ENCODE data around the gene UBALD1.

The UBALD1 gene

DNA sequence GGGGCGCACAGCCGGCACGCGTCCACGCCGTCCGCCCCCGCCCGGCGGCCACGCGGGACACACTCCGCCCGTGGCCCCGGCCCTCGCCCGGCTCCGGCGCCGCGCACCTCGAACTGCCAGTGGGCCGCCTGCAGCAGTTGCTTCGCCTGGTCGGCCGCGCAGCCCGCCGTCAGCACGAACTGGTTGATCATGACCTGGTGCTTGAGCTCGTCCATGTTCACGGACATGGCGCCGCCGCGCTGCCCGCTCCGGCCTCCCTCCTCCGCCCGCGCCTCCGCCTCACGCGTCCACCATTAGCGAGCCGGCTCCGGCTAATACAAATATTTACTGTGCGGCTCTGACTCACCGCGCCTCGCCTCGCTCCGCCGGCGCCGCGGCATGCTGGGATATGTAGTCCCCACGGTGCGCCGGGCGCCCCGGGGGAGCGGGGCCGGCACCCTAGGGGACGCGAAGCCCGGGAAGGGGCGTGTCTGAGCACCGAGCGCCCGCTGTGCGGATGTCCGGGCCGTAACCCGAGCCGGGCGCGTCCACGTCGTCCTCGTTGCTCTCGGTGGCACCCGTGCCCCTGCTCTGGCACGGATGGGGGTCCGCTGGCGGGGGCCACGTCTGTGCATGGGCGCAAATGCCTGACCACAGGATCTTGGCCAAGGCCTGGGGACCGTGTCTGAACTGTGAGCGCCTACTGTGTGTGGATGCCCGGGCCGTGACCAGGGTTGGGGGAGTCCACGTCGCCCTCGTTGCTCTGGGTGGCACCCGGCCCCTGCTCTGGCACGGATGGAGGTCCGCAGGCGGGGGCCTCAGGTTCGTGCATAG is at the start of gene UBALD1:
Gene UBALD1, minus strand, starts transcription at position 318 of the 813 bp plus-strand sequence. Its CDS starts 91 bp downstream, at position 227.
- TF ChIP-seq CTCF (IDR thresholded peaks at IDR 0.05; ENCODE audit: low read depth, low read length, poor library complexity, severe bottlenecking) (no peak), EZH2phosphoT487 (IDR thresholded peaks at IDR 0.05; ENCODE audit: borderline replicate concordance, low read length) (no peak)
- peaks cover 52% of the 10 kb centered on the region for H3K79me2 ChIP-seq (ENCODE audit: control insufficient read depth, low read length)
- peak within 1 kb of the TSS; percentile 94 for H3K4me3 ChIP-seq (ENCODE audit: low read length)
- no peaks in the 10 kb centered on the region for H3K9me2 ChIP-seq (replicated peaks; ENCODE audit: control insufficient read depth, low read length)
- H3K36me3 ChIP-seq (ENCODE audit: control insufficient read depth, low read length), result no peaks in the 10 kb centered on the region
- H3K4me2 ChIP-seq (ENCODE audit: low read length), result peak within 1 kb of the TSS; percentile 99
- peaks cover 8% of the 10 kb centered on the region; the same call in 1 of the 2 replicates for H3F3A ChIP-seq (ENCODE audit: control insufficient read depth, insufficient read depth)
- peak within 1 kb of the TSS; percentile 71 for H3K27ac ChIP-seq (ENCODE audit: low read depth, low read length)
- peaks cover 7% of the 10 kb centered on the region for H4K20me1 ChIP-seq (ENCODE audit: control insufficient read depth, insufficient read depth, low read depth, low read length)
- H3K4me1 ChIP-seq (ENCODE audit: control insufficient read depth, low read length), result peaks cover 35% of the 10 kb centered on the region
- H3K27me3 ChIP-seq (ENCODE audit: control insufficient read depth, low read length), result no peaks in the 10 kb centered on the region
- no peaks in the 10 kb centered on the region for H3K9me3 ChIP-seq (ENCODE audit: control insufficient read depth, insufficient read depth, low read length)

DNA sequence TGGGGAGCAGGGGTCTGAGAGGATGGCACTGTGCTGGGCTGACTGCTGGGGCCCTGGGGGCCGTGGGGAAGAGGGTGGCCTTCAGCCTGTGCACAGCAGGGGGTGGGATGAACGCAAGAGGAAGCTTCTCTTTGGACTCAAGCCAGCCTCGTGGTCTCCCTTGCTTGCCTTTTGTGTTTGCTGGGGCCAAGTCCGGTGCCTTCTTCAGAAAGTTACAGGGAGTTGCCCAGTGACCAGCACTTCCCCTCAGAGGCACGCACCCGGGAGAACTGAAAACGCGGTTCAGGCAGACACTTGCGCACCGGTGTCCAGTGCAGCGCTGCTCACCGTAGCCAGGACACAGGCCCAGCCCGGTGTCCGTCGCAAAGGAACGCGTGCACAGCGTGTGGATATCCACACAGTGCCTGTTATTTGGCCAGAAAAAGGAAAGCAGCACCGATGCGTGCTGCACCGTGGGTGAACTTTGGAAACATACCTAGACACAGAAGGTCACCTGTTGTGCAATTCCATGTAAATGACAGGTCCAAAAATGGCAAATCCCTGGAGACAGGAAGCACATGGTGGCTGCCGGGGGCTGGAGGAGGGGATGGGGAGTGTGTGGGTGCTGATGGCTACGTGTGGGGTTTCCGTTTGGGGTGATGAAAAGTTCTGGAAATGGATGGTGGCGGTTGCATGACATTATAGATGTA is 49.2 kb upstream of the UBALD1 start:
- Histone ChIP-seq H3F3A (ENCODE audit: control insufficient read depth, insufficient read depth) (no peaks in the 10 kb centered on the region), H3K79me2 (ENCODE audit: control insufficient read depth, low read length) (no peaks in the 10 kb centered on the region), H3K27me3 (ENCODE audit: control insufficient read depth, low read length) (no peaks in the 10 kb centered on the region), H3K9me2 (replicated peaks; ENCODE audit: control insufficient read depth, low read length) (no peaks in the 10 kb centered on the region), H3K27ac (ENCODE audit: low read depth, low read length) (no peak overlapping the region), H3K4me2 (ENCODE audit: low read length) (no peak overlapping the region), H4K20me1 (ENCODE audit: control insufficient read depth, insufficient read depth, low read depth, low read length) (no peaks in the 10 kb centered on the region), H3K36me3 (ENCODE audit: control insufficient read depth, low read length) (peaks cover 23% of the 10 kb centered on the region), H3K4me3 (ENCODE audit: low read length) (no peak overlapping the region), H3K9me3 (ENCODE audit: control insufficient read depth, insufficient read depth, low read length) (no peaks in the 10 kb centered on the region), H3K4me1 (ENCODE audit: control insufficient read depth, low read length) (peaks cover 8% of the 10 kb centered on the region)
- TF ChIP-seq EZH2phosphoT487 (IDR thresholded peaks at IDR 0.05; ENCODE audit: borderline replicate concordance, low read length) (no peak), CTCF (IDR thresholded peaks at IDR 0.05; ENCODE audit: low read depth, low read length, poor library complexity, severe bottlenecking) (no peak)

DNA sequence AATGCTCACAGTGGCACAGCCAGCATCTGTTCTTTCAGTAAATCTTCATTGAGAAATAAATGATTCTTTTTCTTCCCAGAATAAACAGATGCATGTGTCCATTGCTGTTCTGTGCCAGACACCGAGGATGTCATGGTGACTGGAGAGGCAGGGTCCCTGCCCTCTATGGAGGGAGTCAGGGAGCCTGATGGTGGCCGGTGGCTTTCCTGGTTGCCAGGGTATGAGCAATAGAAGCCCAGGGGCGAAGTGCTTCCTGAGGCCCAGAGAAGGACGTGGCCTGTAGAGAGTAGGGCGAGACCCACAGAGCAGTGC is 48.7 kb upstream of the UBALD1 start:
- H3K79me2 ChIP-seq (ENCODE audit: control insufficient read depth, low read length), result no peaks in the 10 kb centered on the region
- peaks cover 8% of the 10 kb centered on the region for H3K4me1 ChIP-seq (ENCODE audit: control insufficient read depth, low read length)
- no peak for TF ChIP-seq EZH2phosphoT487 (IDR thresholded peaks at IDR 0.05; ENCODE audit: borderline replicate concordance, low read length)
- no peak overlapping the region for H3K4me3 ChIP-seq (ENCODE audit: low read length)
- no peaks in the 10 kb centered on the region for H4K20me1 ChIP-seq (ENCODE audit: control insufficient read depth, insufficient read depth, low read depth, low read length)
- peaks cover 18% of the 10 kb centered on the region for H3K36me3 ChIP-seq (ENCODE audit: control insufficient read depth, low read length)
- H3K4me2 ChIP-seq (ENCODE audit: low read length), result no peak overlapping the region
- H3F3A ChIP-seq (ENCODE audit: control insufficient read depth, insufficient read depth), result no peaks in the 10 kb centered on the region
- H3K9me3 ChIP-seq (ENCODE audit: control insufficient read depth, insufficient read depth, low read length), result no peaks in the 10 kb centered on the region
- no peak overlapping the region for H3K27ac ChIP-seq (ENCODE audit: low read depth, low read length)
- no peaks in the 10 kb centered on the region for H3K9me2 ChIP-seq (replicated peaks; ENCODE audit: control insufficient read depth, low read length)
- no peaks in the 10 kb centered on the region for H3K27me3 ChIP-seq (ENCODE audit: control insufficient read depth, low read length)

DNA sequence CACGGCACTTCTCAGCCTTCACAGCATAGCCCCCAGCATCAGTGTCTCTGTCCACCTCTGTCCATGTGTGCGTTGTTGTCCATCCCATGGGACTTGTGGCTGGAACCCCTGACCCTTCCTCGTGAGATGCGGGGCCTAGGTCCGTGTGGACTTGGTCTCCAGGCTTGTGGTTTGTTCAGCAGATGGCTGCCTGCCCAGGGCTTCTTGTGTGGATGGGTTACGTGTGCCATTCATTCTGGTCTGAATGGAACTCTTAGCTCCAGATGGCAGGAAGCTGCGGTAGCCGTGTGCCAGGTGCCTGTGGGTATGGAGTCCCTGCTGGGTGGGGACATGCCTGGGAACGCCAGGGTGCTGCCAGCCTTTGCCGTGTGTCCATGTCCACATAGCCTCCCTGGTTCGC is 47.0 kb upstream of the UBALD1 start:
- H3K9me3 ChIP-seq (ENCODE audit: control insufficient read depth, insufficient read depth, low read length), result no peaks in the 10 kb centered on the region
- no peak overlapping the region for H3K4me3 ChIP-seq (ENCODE audit: low read length)
- H3K9me2 ChIP-seq (replicated peaks; ENCODE audit: control insufficient read depth, low read length), result no peaks in the 10 kb centered on the region
- H3K79me2 ChIP-seq (ENCODE audit: control insufficient read depth, low read length), result no peaks in the 10 kb centered on the region
- no peaks in the 10 kb centered on the region for H3F3A ChIP-seq (ENCODE audit: control insufficient read depth, insufficient read depth)
- H4K20me1 ChIP-seq (ENCODE audit: control insufficient read depth, insufficient read depth, low read depth, low read length), result no peaks in the 10 kb centered on the region
- no peaks in the 10 kb centered on the region for H3K27me3 ChIP-seq (ENCODE audit: control insufficient read depth, low read length)
- peaks cover 7% of the 10 kb centered on the region for H3K36me3 ChIP-seq (ENCODE audit: control insufficient read depth, low read length)
- no peak overlapping the region for H3K27ac ChIP-seq (ENCODE audit: low read depth, low read length)
- peaks cover 8% of the 10 kb centered on the region for H3K4me1 ChIP-seq (ENCODE audit: control insufficient read depth, low read length)
- no peak overlapping the region for H3K4me2 ChIP-seq (ENCODE audit: low read length)
- TF ChIP-seq CTCF (IDR thresholded peaks at IDR 0.05; ENCODE audit: low read depth, low read length, poor library complexity, severe bottlenecking), result no peak
- no peak for TF ChIP-seq EZH2phosphoT487 (IDR thresholded peaks at IDR 0.05; ENCODE audit: borderline replicate concordance, low read length)
